ENCODE data around the gene EML1. TPM values are rescaled to one million over a fixed set of nuclear protein-coding genes. Genes with fewer than 3 reads are reported as not detected.

The EML1 gene
- total and polyA plus RNA-seq, 7 donors: 3.9 to 148 (median 91.5) TPM

GRCh38 chr14:99989032-99989431 is 195.8 kb downstream of the EML1 start:
- no peaks in the 10 kb centered on the region for H3K36me3 ChIP-seq
- no peak for TF ChIP-seq EP300 (IDR thresholded peaks at IDR 0.05)
- TF ChIP-seq POLR2AphosphoS5 (IDR thresholded peaks at IDR 0.05): no peak
- no peak for TF ChIP-seq POLR2A (IDR thresholded peaks at IDR 0.05)
- no peak for TF ChIP-seq CTCF (IDR thresholded peaks at IDR 0.05)
- DNase-seq: no peak
- no peak overlapping the region for H3K27ac ChIP-seq
- no peak overlapping the region for H3K4me3 ChIP-seq
- WGBS, 2 donors: 71 to 84% methylated on average over 3 of the region's 3 CpGs
- H3K27me3 ChIP-seq: no peaks in the 10 kb centered on the region
- H3K4me1 ChIP-seq: no peaks in the 10 kb centered on the region
- intact Hi-C loops (cut with DNase I): loop anchor here (10.0 kb wide), 1 partner anchor 386 kb away; the partner anchor contains the start of gene WDR25
- H3K9me3 ChIP-seq: no peaks in the 10 kb centered on the region

GRCh38 chr14:99990268-99991170 is 197.3 kb downstream of the EML1 start:
- Histone ChIP-seq H3K36me3 (no peaks in the 10 kb centered on the region), H3K4me3 (no peak overlapping the region), H3K9me3 (no peaks in the 10 kb centered on the region), H3K27me3 (no peaks in the 10 kb centered on the region), H3K27ac (no peak overlapping the region), H3K4me1 (no peaks in the 10 kb centered on the region)
- DNase-seq: no peak
- TF ChIP-seq POLR2A (IDR thresholded peaks at IDR 0.05) (no peak), CTCF (IDR thresholded peaks at IDR 0.05) (no peak), POLR2AphosphoS5 (IDR thresholded peaks at IDR 0.05) (no peak), EP300 (IDR thresholded peaks at IDR 0.05) (no peak)
- 74 to 87% methylated on average over 7 of the region's 7 CpGs for WGBS, 2 donors
- intact Hi-C loops (cut with DNase I): no loop called here

GRCh38 chr14:99991331-99991730 is 198.1 kb downstream of the EML1 start:
- WGBS, 2 donors: 79% methylated on average over 7 of the region's 7 CpGs
- no peak for TF ChIP-seq CTCF (IDR thresholded peaks at IDR 0.05)
- TF ChIP-seq EP300 (IDR thresholded peaks at IDR 0.05): no peak
- TF ChIP-seq POLR2A (IDR thresholded peaks at IDR 0.05): no peak
- TF ChIP-seq POLR2AphosphoS5 (IDR thresholded peaks at IDR 0.05): no peak
- no peaks in the 10 kb centered on the region for H3K27me3 ChIP-seq
- H3K4me1 ChIP-seq: no peaks in the 10 kb centered on the region
- no peak overlapping the region for H3K27ac ChIP-seq
- DNase-seq: no peak
- H3K9me3 ChIP-seq: no peaks in the 10 kb centered on the region
- H3K36me3 ChIP-seq: no peaks in the 10 kb centered on the region
- intact Hi-C loops (cut with DNase I): no loop called here
- H3K4me3 ChIP-seq: no peak overlapping the region

Small RNA genes within 50 kb of the gene (small RNA-seq; reads per million reads assigned to genes)
- gene RNU1-47P: 0 to 0.11 (median 0) reads per million in 3 donors

Other genes with a start within 250 kb of the EML1 start
- gene CCDC85C, start 189.2 kb upstream of the EML1 start, total RNA-seq: 10 to 100 TPM; 11.4 to 31.9 (median 23.9) TPM
- 10 to 100 TPM; 12.6 to 79.0 (median 49.9) TPM for gene CCDC85C, start 189.2 kb upstream of the EML1 start, polyA plus RNA-seq
- gene HHIPL1, start 148.3 kb upstream of the EML1 start, total RNA-seq: 10 to 100 TPM in 1 of 4 donors, 1 to 10 TPM in 3; 3.6 to 10.8 (median 7.0) TPM
- gene HHIPL1, start 148.3 kb upstream of the EML1 start, polyA plus RNA-seq: under 1 TPM in 1 of 3 donors, not detected in 2; 0.80 TPM
- gene CYP46A1, start 109.1 kb upstream of the EML1 start, total RNA-seq: 1 to 10 TPM in 3 of 4 donors, under 1 TPM in 1; 0.36 to 2.0 (median 1.6) TPM
- gene CYP46A1, start 109.1 kb upstream of the EML1 start, polyA plus RNA-seq: under 1 TPM in 2 of 3 donors, not detected in 1; under 0.01 to 0.35 TPM